Bronchial smooth muscle cell (primary cell): ENCODE results near the gene OR1L6. TPM values are rescaled to one million over a fixed set of nuclear protein-coding genes. Genes with fewer than 3 reads are reported as not detected.

ENCODE experiments used
- total RNA-seq: library from RNA; depleted of rRNA; stranded (reverse); fragments of >200 nt; gene quantifications from 2 replicates; pipeline ENCODE4 v1.2.1, GENCODE V29; 2014

Gene OR1L6, protein sequence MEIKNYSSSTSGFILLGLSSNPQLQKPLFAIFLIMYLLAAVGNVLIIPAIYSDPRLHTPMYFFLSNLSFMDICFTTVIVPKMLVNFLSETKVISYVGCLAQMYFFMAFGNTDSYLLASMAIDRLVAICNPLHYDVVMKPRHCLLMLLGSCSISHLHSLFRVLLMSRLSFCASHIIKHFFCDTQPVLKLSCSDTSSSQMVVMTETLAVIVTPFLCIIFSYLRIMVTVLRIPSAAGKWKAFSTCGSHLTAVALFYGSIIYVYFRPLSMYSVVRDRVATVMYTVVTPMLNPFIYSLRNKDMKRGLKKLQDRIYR
- total RNA-seq, result not detected in 2 replicates

DNA sequence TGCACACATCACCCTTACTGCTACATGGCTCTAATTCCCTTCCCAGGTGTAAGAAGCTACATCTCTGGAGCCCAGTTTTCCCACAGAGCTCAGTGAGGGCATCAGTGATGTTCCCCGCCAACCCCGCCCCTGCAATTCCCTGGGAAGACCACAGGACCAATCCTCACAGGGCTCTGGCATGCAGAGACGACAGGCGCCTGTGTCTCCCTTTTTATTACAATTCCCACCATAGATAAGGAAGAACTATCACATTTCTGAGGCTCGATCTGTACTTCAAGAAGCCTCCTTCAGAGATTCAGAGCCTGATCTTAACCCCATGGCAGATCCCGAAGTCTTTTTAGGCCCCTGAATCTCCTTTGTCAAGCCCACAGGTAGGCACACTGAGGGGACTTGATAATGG lies at the start of gene OR1L6:
Gene OR1L6 (plus strand): TSS at position 301 of the 400 bp plus-strand sequence. CDS start 7,545 bp downstream, outside the sequence.

GRCh38 chr9:122723690-122724089 lies 18.4 kb upstream of the OR1L6 start, which contains the start of gene OR1L4:
Gene OR1L4 (plus strand): TSS chr9:122723990. CDS start chr9:122723990, 0 bp downstream.

DNA sequence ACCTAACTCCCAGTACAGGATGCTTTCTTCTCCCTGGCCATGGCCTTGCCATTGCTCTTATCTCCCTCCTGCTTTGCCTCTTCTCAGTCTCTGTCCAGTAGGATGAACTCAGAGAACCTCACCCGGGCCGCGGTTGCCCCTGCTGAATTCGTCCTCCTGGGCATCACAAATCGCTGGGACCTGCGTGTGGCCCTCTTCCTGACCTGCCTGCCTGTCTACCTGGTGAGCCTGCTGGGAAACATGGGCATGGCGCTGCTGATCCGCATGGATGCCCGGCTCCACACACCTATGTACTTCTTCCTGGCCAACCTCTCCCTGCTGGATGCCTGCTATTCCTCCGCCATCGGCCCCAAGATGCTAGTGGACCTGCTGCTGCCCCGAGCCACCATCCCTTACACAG lies 46.7 kb downstream of the OR1L6 start, which contains the start of gene OR5C1:
Gene OR5C1 (plus strand): TSS at position 103 of the 400 bp plus-strand sequence. CDS start 0 bp downstream, at position 103.

Other genes with a start within 250 kb of the OR1L6 start
- gene OR1J2, start 231.5 kb upstream of the OR1L6 start, total RNA-seq, result not detected in 2 replicates
- gene OR1J4, start 223.2 kb upstream of the OR1L6 start, total RNA-seq, result not detected in 2 replicates
- not detected in 2 replicates for gene OR1N1, start 215.0 kb upstream of the OR1L6 start, total RNA-seq
- gene OR1N2, start 189.2 kb upstream of the OR1L6 start, total RNA-seq, result not detected in 2 replicates
- under 0.01 TPM in 1 of 2 replicates, not detected in the other for gene OR1L8, start 158.9 kb upstream of the OR1L6 start, total RNA-seq
- not detected in 2 replicates for gene OR1Q1, start 127.6 kb upstream of the OR1L6 start, total RNA-seq
- 0.17 TPM in 1 of 2 replicates, not detected in the other for gene OR1B1, start 84.7 kb upstream of the OR1L6 start, total RNA-seq
- gene OR1L1, start 80.6 kb upstream of the OR1L6 start, total RNA-seq, result not detected in 2 replicates
- gene OR1L3, start 67.2 kb upstream of the OR1L6 start, total RNA-seq, result not detected in 2 replicates
- gene OR1L4, start 18.3 kb upstream of the OR1L6 start, total RNA-seq, result not detected in 2 replicates
- not detected in 2 replicates for gene OR5C1, start 46.6 kb downstream of the OR1L6 start, total RNA-seq
- not detected in 2 replicates for gene OR1K1, start 57.8 kb downstream of the OR1L6 start, total RNA-seq
- 37.7 and 55.8 TPM in 2 replicates for gene PDCL, start 86.3 kb downstream of the OR1L6 start, total RNA-seq
- gene RC3H2, start 163.1 kb downstream of the OR1L6 start, total RNA-seq, result 21.9 and 25.7 TPM in 2 replicates
- gene ZBTB6, start 171.0 kb downstream of the OR1L6 start, total RNA-seq, result 8.2 and 12.6 TPM in 2 replicates
- gene ZBTB26, start 189.2 kb downstream of the OR1L6 start, total RNA-seq, result 2.1 and 2.5 TPM in 2 replicates
- 36.6 and 37.7 TPM in 2 replicates for gene RABGAP1, start 198.7 kb downstream of the OR1L6 start, total RNA-seq